Keratinocyte (primary cell): ENCODE data around the gene OSCAR. TPM values are rescaled to one million over a fixed set of nuclear protein-coding genes. Genes with fewer than 3 reads are reported as not detected.

Source experiments
- DNase-seq: peaks from one replicate; pipeline ENCODE4 v3.0.0-alpha.2; 2011; ENCODE audit warnings: low read depth, missing footprints, low spot score
- FAIRE-seq: peaks from 2 replicates; lab custom pipeline; 2011; peaks lifted over from hg19 to GRCh38; lab: Jason Lieb, UNC
- H2AFZ ChIP-seq: 2 replicates; pipeline ENCODE4 v1.6.0; 2012; ENCODE audit warnings: low read length, control low read depth, inconsistent platforms; ENCODE audit not compliant: control insufficient read depth
- H3K27ac ChIP-seq: 2 replicates; pipeline ENCODE4 v1.5.1; 2011; ENCODE audit warnings: low read length; ENCODE audit not compliant: control insufficient read depth, insufficient read depth
- H3K27me3 ChIP-seq: 3 replicates; pipeline ENCODE4 v1.6.0; 2011; ENCODE audit warnings: low read length; ENCODE audit not compliant: control insufficient read depth, insufficient read depth; ENCODE audit errors: extremely low read depth
- H3K36me3 ChIP-seq, 2 experiments: 2 replicates in 1 of 2; 3 replicates in 1 of 2; pipeline ENCODE4 v1.5.1; 2011; ENCODE audit warnings: low read length in 2 of 2, mild to moderate bottlenecking in 1 of 2; ENCODE audit not compliant: control insufficient read depth in 2 of 2, insufficient read depth in 2 of 2; ENCODE audit errors: extremely low read depth in 1 of 2
- H3K4me1 ChIP-seq: 3 replicates; pipeline ENCODE4 v1.5.1; 2011; ENCODE audit warnings: low read length; ENCODE audit not compliant: control insufficient read depth, insufficient read depth; ENCODE audit errors: extremely low read depth
- H3K4me2 ChIP-seq: 3 replicates; pipeline ENCODE4 v1.6.0; 2011; ENCODE audit warnings: low read depth, low read length; ENCODE audit not compliant: control insufficient read depth, insufficient read depth; ENCODE audit errors: extremely low read depth
- H3K4me3 ChIP-seq, 3 experiments: fragments of 200-600 bp in 1 of 3; sonication (generic) in 1 of 3; 2 replicates in 2 of 3; 3 replicates in 1 of 3; pipeline ENCODE4 v1.5.1; 2011 to 2016; ENCODE audit warnings: low read length in 3 of 3, mild to moderate bottlenecking in 3 of 3, control low read depth in 2 of 3, inconsistent platforms in 1 of 3, low read depth in 1 of 3, mixed read lengths in 1 of 3, mixed run types in 1 of 3, moderate library complexity in 1 of 3; ENCODE audit not compliant: control insufficient read depth in 2 of 3, insufficient read depth in 2 of 3; ENCODE audit errors: extremely low read depth in 1 of 3
- H3K79me2 ChIP-seq: 2 replicates; pipeline ENCODE4 v1.6.0; 2012; ENCODE audit warnings: low read length; ENCODE audit not compliant: control insufficient read depth, insufficient read depth
- H3K9ac ChIP-seq: 3 replicates; pipeline ENCODE4 v1.6.0; 2011; ENCODE audit warnings: low read length; ENCODE audit not compliant: control insufficient read depth, insufficient read depth; ENCODE audit errors: extremely low read depth
- H3K9me1 ChIP-seq: 3 replicates; pipeline ENCODE4 v1.6.0; 2011; ENCODE audit warnings: low read length; ENCODE audit not compliant: control insufficient read depth, insufficient read depth; ENCODE audit errors: extremely low read depth
- H3K9me3 ChIP-seq: 2 replicates; pipeline ENCODE4 v1.5.1; 2012; ENCODE audit warnings: low read depth, low read length; ENCODE audit not compliant: control insufficient read depth
- H4K20me1 ChIP-seq: 3 replicates; pipeline ENCODE4 v1.6.0; 2011; ENCODE audit warnings: low read length; ENCODE audit not compliant: control insufficient read depth, insufficient read depth; ENCODE audit errors: extremely low read depth
- CTCF ChIP-seq, 3 experiments: IDR thresholded peaks in 1 of 3; conservative IDR thresholded peaks in 1 of 3; optimal IDR thresholded peaks in 1 of 3; 2 replicates in 2 of 3; 3 replicates in 1 of 3; pipeline versions ENCODE3 to v1.5.1; 2011; ENCODE audit warnings: low read length in 3 of 3, mild to moderate bottlenecking in 3 of 3, moderate library complexity in 2 of 3, control low read depth in 1 of 3, inconsistent platforms in 1 of 3; ENCODE audit not compliant: insufficient read depth in 2 of 3; ENCODE audit errors: extremely low read depth in 1 of 3
- EZH2 ChIP-seq: IDR thresholded peaks from one replicate; pipeline ENCODE4 v1.6.1; 2012; ENCODE audit warnings: inconsistent platforms, mild to moderate bottlenecking, low read length, moderate library complexity
- dilution Hi-C: fragments of 300-500 bp; cut with MboI; formaldehyde crosslinking; loops from one replicate; pipeline ENCODE4 v1.7.0; 2020; ENCODE audit warnings: low sequenced_read_pairs; ENCODE audit not compliant: extremely low pct_ligation_motif_present
- polyA plus RNA-seq, 5 experiments: library from polyadenylated mRNA; depleted of rRNA in 3 of 5; stranded (reverse) in 3 of 5; stranded (forward) in 1 of 5; unstranded in 1 of 5; fragments of >200 nt; gene quantifications; 1 replicate in 1 of 5; 2 replicates in 3 of 5; 3 replicates in 1 of 5; pipeline versions ENCODE4 v1.2.1 to v1.2.3, GENCODE V29; 2011 to 2012; ENCODE audit warnings: missing spikeins in 2 of 5, low read depth in 1 of 5, low replicate concordance in 1 of 5

Gene OSCAR
- polyA plus RNA-seq, 1 donor (not counting 4 experiments of a cell fraction or from before 2014, with no cell fraction given) = 0.14 TPM

DNA sequence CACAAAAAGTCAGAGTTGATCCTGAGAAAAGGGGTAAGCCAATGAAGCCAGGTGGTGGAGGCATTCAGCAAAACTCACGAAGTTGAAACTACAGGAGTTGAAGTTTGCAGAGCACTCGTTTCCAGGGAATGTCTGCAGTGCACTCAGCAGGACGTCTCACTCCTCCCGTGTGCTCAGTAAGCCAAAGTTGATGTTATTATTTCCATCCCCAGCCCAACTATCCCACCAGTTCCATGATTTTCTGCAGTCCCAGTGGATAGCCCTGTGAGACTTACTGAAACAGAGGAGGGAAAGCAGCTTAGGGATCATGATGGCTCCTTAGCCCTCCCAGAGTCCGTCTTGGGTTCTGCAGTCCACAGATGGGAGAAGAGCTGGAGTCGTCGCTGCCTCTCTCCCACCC lies 19.6 kb downstream of the OSCAR start, which contains the start of gene TARM1:
TARM1 (minus strand) TSS at position 334 of the 400 bp plus-strand sequence; CDS start at position 309, 25 bp downstream.
- no peak for TF ChIP-seq CTCF (optimal IDR thresholded peaks at IDR 0.05 in 1 of 3, IDR thresholded peaks at IDR 0.05 in 1 of 3, conservative IDR thresholded peaks at IDR 0.05 in 1 of 3; ENCODE audit: extremely low read depth in 1 of 3, insufficient read depth in 2 of 3, low read length in 3 of 3)
- no peak for TF ChIP-seq EZH2
- H3K27me3 ChIP-seq = no peaks in the 10 kb centered on the region
- H3K79me2 ChIP-seq = no peaks in the 10 kb centered on the region
- no peak within 1 kb of the TSS for H3K4me2 ChIP-seq
- no peak within 1 kb of the TSS for H2AFZ ChIP-seq
- H3K36me3 ChIP-seq = no peaks in the 10 kb centered on the region
- dilution Hi-C loops = no loop called here
- H3K4me1 ChIP-seq = no peaks in the 10 kb centered on the region
- H3K9me1 ChIP-seq = no peaks in the 10 kb centered on the region
- no peak for DNase-seq
- H3K4me3 ChIP-seq = no peak within 1 kb of the TSS
- H3K9ac ChIP-seq = no peak within 1 kb of the TSS
- FAIRE-seq = no peak
- peaks cover 4% of the 10 kb centered on the region for H3K9me3 ChIP-seq
- H4K20me1 ChIP-seq = no peaks in the 10 kb centered on the region
- H3K27ac ChIP-seq = no peak within 1 kb of the TSS

DNA sequence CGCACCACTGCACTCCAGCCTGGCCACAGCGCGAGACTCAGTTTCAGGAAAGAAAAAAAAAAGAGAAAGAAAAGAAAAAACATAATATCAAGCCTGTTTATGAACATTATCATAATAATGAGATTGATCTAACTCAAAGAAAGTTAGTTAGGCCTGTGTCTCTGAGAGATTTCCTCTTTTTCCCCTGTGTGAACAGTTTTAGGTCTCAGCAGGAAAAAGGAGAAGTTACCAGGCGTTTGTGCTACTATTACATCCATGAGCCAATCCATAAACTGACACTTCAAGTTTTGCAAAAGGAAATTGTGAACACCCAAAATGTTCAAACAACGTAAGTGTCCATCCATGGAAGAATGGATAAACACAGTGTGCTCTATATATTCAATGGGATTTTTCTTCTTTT lies 23.3 kb downstream of the OSCAR start:
- DNase-seq = no peak
- dilution Hi-C loops = no loop called here
- no peaks in the 10 kb centered on the region for H3K4me1 ChIP-seq
- no peak overlapping the region for H3K4me3 ChIP-seq
- no peak overlapping the region for H3K27ac ChIP-seq
- no peaks in the 10 kb centered on the region for H3K27me3 ChIP-seq
- no peak for TF ChIP-seq CTCF (optimal IDR thresholded peaks at IDR 0.05 in 1 of 3, IDR thresholded peaks at IDR 0.05 in 1 of 3, conservative IDR thresholded peaks at IDR 0.05 in 1 of 3; ENCODE audit: extremely low read depth in 1 of 3, insufficient read depth in 2 of 3, low read length in 3 of 3)
- TF ChIP-seq EZH2 = no peak
- no peak for FAIRE-seq
- H3K36me3 ChIP-seq = no peaks in the 10 kb centered on the region
- H3K9me3 ChIP-seq = peaks cover 4% of the 10 kb centered on the region
- H3K9ac ChIP-seq = no peak overlapping the region
- no peak overlapping the region for H3K4me2 ChIP-seq
- no peaks in the 10 kb centered on the region for H4K20me1 ChIP-seq
- H3K9me1 ChIP-seq = no peaks in the 10 kb centered on the region
- no peaks in the 10 kb centered on the region for H3K79me2 ChIP-seq
- H2AFZ ChIP-seq = no peak overlapping the region
